NK-92 (cell line): ENCODE data around the gene NAPG.
"Not testable (repeated sequence)": the region's sequence is repeated elsewhere in the genome, so short reads cannot be mapped to it uniquely, and the experiment has no call there.

Source experiments
- DNase-seq: peaks from one replicate; lab custom pipeline; 2025; ENCODE audit not compliant: unreplicated experiment; lab: John Stamatoyannopoulos, UW

The NAPG gene

GRCh38 chr18:10544093-10544748 lies 18.4 kb downstream of the NAPG start:
- no peak for DNase-seq

GRCh38 chr18:10546557-10547300 lies 20.9 kb downstream of the NAPG start:
- no peak for DNase-seq

- no peak for DNase-seq
These were observed 26.4 kb downstream of the NAPG start for GRCh38 chr18:10552226-10552625.

GRCh38 chr18:10556251-10556650 lies 30.4 kb downstream of the NAPG start:
- not testable (repeated sequence) for DNase-seq

- no peak for DNase-seq
These were observed 31.4 kb downstream of the NAPG start for GRCh38 chr18:10557085-10557677.

- DNase-seq: no peak
These were observed 32.6 kb downstream of the NAPG start for GRCh38 chr18:10558243-10558966.

- DNase-seq: no peak
These were observed 33.1 kb downstream of the NAPG start for GRCh38 chr18:10558967-10559298.

- no peak for DNase-seq
These were observed 34.0 kb downstream of the NAPG start for GRCh38 chr18:10559553-10560451.

GRCh38 chr18:10560452-10561045 lies 34.7 kb downstream of the NAPG start:
- no peak for DNase-seq

GRCh38 chr18:10562773-10563160 lies 36.9 kb downstream of the NAPG start:
- DNase-seq: no peak

- no peak for DNase-seq
These were observed 38.1 kb downstream of the NAPG start for GRCh38 chr18:10563886-10564285.

- no peak for DNase-seq
These were observed 39.3 kb downstream of the NAPG start for GRCh38 chr18:10564975-10565773.

GRCh38 chr18:10565835-10566234 lies 40.0 kb downstream of the NAPG start:
- no peak for DNase-seq

GRCh38 chr18:10566390-10566789 lies 40.6 kb downstream of the NAPG start:
- no peak for DNase-seq

GRCh38 chr18:10569941-10570340 lies 44.1 kb downstream of the NAPG start:
- not testable (repeated sequence) for DNase-seq

- no peak for DNase-seq
These were observed 44.8 kb downstream of the NAPG start for GRCh38 chr18:10570622-10571021.

GRCh38 chr18:10571537-10571936 lies 45.7 kb downstream of the NAPG start:
- DNase-seq: no peak

GRCh38 chr18:10573261-10573660 lies 47.4 kb downstream of the NAPG start:
- not testable (repeated sequence) for DNase-seq

GRCh38 chr18:10574412-10574811 lies 48.6 kb downstream of the NAPG start:
- not testable (repeated sequence) for DNase-seq
